Measurements from ENCODE around the gene PRDM1. TPM values are rescaled to one million over a fixed set of nuclear protein-coding genes. Genes with fewer than 3 reads are reported as not detected.

The PRDM1 gene
- total RNA-seq, 2 donors from 2014 or later = 25.2 to 107 TPM

DNA sequence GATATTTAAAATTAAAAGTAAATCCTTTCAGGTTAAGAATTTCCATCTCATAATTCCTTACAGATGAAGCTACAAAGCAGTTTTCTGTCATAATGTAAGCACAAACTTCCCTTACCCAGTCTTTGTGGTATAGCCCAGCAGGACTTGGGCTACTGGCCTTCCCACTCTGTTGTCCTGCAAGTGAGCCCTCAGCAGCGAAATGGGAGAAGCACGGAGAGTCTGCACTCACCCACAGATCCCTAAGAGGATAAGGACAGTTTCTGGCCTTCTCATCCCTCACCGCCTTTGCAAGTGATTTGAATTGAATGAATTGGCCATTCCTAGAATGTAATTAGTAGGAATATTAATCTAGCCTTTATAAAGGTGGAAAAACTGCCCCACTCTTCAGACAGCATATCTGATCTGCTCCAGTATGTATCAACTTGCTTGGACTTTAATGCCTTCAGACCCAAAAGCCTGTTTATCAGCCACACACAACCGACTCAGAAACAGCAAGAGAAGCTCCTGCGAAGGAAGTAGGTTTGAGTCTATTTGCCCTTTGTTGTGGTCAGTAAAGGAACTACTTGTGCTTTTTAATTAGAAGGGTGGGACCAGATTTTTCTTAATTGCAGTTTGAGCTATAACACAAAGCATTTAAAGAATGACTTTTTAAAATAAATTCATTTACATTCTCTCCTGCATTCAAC lies 29.9 kb upstream of the PRDM1 start:
- no peaks in the 10 kb centered on the region for H3K9me3 Mint-ChIP-seq

DNA sequence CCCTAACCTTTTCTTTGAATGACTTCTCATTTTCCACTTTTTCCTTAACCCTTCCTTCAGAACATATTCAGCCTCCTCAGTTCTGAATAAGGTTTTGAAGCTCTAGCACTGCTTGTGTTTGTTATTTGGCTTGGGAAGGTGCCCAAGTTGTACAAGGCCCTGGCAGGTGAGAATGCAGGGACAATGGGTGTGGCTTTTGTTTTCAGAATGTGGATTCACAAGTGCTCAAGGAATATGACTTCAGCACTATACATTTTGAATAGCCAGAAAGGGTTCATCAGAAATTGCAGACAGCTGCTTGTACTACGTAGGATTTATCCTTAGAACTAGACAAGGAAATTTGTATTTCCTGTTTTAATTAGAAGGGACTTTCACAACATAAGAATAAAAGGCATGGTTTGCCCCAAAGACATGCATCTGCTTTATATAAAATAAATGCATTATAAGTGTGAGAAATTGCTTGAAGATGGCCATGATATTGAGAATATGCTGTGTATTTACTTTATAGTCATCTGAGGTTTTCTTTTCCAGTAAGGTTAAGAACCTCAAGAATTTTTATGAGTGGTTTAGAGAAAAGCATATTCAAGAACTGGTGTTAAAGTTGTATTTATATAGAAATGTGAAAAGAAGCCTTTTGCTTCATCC lies 29.3 kb upstream of the PRDM1 start:
- ATAC-seq (replicated peaks in 1 of 2) (no peak), DNase-seq (no peak)
- no peaks in the 10 kb centered on the region for H3K36me3 Mint-ChIP-seq (ENCODE audit: insufficient read depth in 2 of 2)
- no peaks in the 10 kb centered on the region for H3K9me3 Mint-ChIP-seq
- peaks cover 8% of the 10 kb centered on the region for H3K4me1 Mint-ChIP-seq (ENCODE audit: low read depth)
- H3K27me3 Mint-ChIP-seq (ENCODE audit: low read depth) = peaks cover 14% of the 10 kb centered on the region
- peak overlapping the region in 1 of 2 donors; percentile 10 for H3K4me3 Mint-ChIP-seq
- H3K27ac Mint-ChIP-seq = no peak overlapping the region

More for the DNA sequence above, 29.9 kb upstream of the PRDM1 start:
- peaks cover 9% of the 10 kb centered on the region for H3K27me3 Mint-ChIP-seq (ENCODE audit: low read depth)
- H3K4me1 Mint-ChIP-seq (ENCODE audit: low read depth) = peaks cover 11% of the 10 kb centered on the region
- H3K36me3 Mint-ChIP-seq (ENCODE audit: insufficient read depth in 2 of 2) = no peaks in the 10 kb centered on the region
- DNase-seq = no peak
- H3K27ac Mint-ChIP-seq = no peak overlapping the region
- peak overlapping the region in 1 of 2 donors; percentile 33 for H3K4me3 Mint-ChIP-seq
- ATAC-seq (replicated peaks in 1 of 2) = no peak

DNA sequence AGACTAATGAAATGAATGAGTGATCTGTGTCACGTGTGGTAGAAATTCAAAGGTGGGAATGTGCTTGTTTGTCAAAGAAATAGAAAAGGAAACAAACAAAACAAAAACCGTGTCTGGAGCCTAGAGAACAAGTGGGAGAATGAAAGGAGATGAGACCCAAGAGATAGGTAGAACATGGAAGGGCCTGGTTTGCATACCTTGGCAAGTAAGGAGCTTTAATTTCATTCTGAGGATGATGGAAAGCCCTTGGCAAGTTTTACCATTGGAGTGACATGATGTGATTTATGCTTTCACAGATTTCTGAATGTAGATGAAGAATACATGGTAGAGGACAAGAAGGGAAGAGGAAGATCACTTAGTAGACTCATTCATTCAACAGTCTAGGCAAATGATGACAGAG lies 26.8 kb upstream of the PRDM1 start:
- Mint-ChIP-seq H3K4me3 (no peak overlapping the region), H3K9me3 (no peaks in the 10 kb centered on the region), H3K4me1 (ENCODE audit: low read depth) (peaks cover 8% of the 10 kb centered on the region), H3K36me3 (ENCODE audit: insufficient read depth in 2 of 2) (no peaks in the 10 kb centered on the region), H3K27me3 (ENCODE audit: low read depth) (peaks cover 7% of the 10 kb centered on the region), H3K27ac (no peak overlapping the region)
- ATAC-seq (replicated peaks in 1 of 2) = no peak
- DNase-seq = no peak

DNA sequence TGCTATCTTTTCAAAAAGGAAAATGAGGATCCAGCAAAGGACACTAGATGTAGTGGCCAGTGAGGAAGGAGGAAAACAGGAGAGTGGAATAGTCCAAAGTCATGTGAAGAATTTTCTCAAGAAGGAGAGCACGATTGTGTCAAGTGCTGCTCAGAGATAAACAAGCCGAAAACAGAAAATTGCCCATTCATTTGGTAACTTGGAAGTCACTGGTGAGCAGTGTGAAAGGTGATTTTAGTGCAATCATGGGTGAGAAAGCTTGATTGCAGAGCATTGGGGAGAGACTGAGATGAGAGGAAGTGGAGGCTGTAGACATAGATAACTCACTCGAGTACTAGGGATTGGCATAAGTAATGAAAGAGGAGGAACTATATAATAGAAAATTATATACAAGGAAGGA lies 26.0 kb upstream of the PRDM1 start:
- no peaks in the 10 kb centered on the region for H3K36me3 Mint-ChIP-seq (ENCODE audit: insufficient read depth in 2 of 2)
- H3K27me3 Mint-ChIP-seq (ENCODE audit: low read depth) = peaks cover 5% of the 10 kb centered on the region
- H3K27ac Mint-ChIP-seq = no peak overlapping the region
- no peak for ATAC-seq (replicated peaks in 1 of 2)
- H3K9me3 Mint-ChIP-seq = no peaks in the 10 kb centered on the region
- no peak for DNase-seq
- H3K4me3 Mint-ChIP-seq = no peak overlapping the region
- H3K4me1 Mint-ChIP-seq (ENCODE audit: low read depth) = peaks cover 8% of the 10 kb centered on the region

DNA sequence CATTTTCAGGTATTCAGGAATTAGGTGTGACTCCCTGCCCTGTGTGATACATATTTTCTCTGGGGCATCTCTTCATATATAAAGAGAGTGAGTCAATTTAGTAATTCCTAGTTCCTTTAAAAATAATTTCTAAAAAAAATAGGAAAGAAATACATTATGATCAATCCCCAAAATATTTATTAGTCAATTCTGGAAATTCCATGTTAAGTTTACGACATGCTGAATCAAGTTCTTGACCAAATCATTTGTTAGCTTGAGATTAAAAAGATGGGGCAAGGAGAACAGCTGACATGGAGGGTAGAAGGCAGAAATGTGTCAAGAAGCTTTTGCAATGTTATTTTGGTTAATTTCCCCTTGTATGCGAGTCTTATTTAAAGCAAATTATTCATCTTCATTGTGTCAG lies 22.7 kb upstream of the PRDM1 start:
- Mint-ChIP-seq H3K4me3 (no peak overlapping the region), H3K9me3 (no peaks in the 10 kb centered on the region), H3K4me1 (ENCODE audit: low read depth) (no peaks in the 10 kb centered on the region), H3K27me3 (ENCODE audit: low read depth) (peaks cover 5% of the 10 kb centered on the region), H3K36me3 (ENCODE audit: insufficient read depth in 2 of 2) (no peaks in the 10 kb centered on the region), H3K27ac (no peak overlapping the region)
- ATAC-seq (replicated peaks in 1 of 2) = no peak
- no peak for DNase-seq

DNA sequence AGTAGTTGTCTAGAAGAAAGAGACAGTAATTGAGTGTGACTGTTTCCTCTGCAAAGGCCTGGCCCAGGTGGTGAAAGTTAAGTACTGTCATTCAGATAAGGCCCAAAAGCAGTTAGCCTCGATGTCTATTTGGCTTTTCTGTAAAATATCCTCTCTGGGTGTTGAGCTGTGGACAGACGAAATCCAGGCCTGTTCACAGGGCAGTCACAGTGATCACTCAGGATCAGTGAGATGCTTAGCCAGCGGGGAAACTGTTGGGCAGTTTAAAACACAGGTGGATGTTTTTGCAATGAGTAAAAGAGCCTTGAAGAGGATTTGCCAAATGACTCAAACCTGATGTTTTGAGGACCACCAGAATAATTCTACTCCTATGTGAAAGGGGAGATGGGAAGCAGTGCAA lies 22.0 kb upstream of the PRDM1 start:
- peaks cover 5% of the 10 kb centered on the region for H3K27me3 Mint-ChIP-seq (ENCODE audit: low read depth)
- ATAC-seq (replicated peaks in 1 of 2) = no peak
- no peaks in the 10 kb centered on the region for H3K4me1 Mint-ChIP-seq (ENCODE audit: low read depth)
- no peak overlapping the region for H3K27ac Mint-ChIP-seq
- H3K36me3 Mint-ChIP-seq (ENCODE audit: insufficient read depth in 2 of 2) = no peaks in the 10 kb centered on the region
- DNase-seq = no peak
- H3K9me3 Mint-ChIP-seq = no peaks in the 10 kb centered on the region
- no peak overlapping the region for H3K4me3 Mint-ChIP-seq

DNA sequence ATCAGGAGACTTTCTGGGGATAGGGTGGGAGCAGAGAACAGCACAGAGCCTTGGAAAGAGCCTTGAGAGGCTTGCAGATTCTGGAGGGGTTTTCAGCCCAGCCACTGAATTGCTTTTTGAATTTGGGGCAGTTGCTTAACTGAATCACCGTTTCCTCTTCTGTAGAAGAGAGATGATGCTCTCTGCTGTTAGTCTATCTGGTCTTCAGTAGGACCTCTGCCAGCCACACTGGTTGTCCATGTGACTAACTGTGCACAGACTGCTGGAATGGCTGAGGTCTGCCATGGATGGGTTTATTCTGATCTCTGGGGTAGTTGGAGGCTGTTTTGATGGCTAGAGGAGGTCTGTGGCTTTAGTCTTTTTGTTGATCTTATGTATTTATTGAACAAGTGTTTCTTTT lies 21.4 kb upstream of the PRDM1 start:
- no peak overlapping the region for H3K4me3 Mint-ChIP-seq
- no peaks in the 10 kb centered on the region for H3K9me3 Mint-ChIP-seq
- ATAC-seq (replicated peaks in 1 of 2) = peak in 1 of 2 donors; percentile 41
- no peaks in the 10 kb centered on the region for H3K4me1 Mint-ChIP-seq (ENCODE audit: low read depth)
- no peak for DNase-seq
- no peaks in the 10 kb centered on the region for H3K36me3 Mint-ChIP-seq (ENCODE audit: insufficient read depth in 2 of 2)
- H3K27me3 Mint-ChIP-seq (ENCODE audit: low read depth) = peaks cover 5% of the 10 kb centered on the region
- no peak overlapping the region for H3K27ac Mint-ChIP-seq

DNA sequence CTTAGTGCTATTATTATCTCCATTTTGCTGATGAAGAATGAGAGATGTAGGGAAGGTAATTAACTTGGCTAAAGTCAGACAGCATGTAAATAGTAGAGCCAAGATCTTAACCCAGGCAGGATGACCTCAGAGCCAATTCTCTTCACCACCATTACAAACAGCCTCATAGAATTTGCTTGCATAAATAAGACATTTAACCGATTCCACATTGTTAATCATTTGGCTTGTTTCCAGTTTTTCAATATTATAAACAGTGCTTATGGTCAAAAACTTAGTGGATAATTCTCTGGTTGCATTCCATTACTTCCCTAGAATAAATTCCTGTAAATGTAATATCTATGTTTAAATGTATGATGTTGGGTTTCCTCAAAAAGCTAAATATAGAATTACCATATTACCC lies 19.1 kb upstream of the PRDM1 start:
- Mint-ChIP-seq H3K36me3 (ENCODE audit: insufficient read depth in 2 of 2) (no peaks in the 10 kb centered on the region), H3K4me1 (ENCODE audit: low read depth) (no peaks in the 10 kb centered on the region), H3K27me3 (ENCODE audit: low read depth) (no peaks in the 10 kb centered on the region), H3K9me3 (no peaks in the 10 kb centered on the region), H3K27ac (no peak overlapping the region), H3K4me3 (no peak overlapping the region)
- ATAC-seq (replicated peaks in 1 of 2) (no peak), DNase-seq (no peak)

DNA sequence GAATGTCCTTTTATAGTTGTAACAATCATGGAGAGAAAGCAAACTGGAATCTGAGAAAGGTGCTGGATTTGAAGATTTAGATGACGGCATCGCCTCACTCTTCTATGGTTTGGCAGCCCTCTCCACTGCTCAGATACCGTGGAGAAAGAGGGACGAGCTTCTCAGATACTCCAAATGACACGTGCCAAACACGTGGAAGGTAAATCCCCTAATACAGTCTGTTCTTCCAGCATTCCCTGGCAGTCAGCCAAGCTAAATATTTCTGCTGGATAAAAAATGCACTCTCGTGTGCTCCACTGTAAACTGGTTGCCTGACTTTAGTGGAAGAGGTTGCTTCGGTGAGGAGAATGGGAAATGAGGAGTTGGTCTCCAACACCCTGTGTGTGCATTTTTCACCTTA lies 16.7 kb upstream of the PRDM1 start:
- ATAC-seq (replicated peaks in 1 of 2) = no peak
- Mint-ChIP-seq H3K9me3 (no peaks in the 10 kb centered on the region), H3K4me3 (no peak overlapping the region), H3K4me1 (ENCODE audit: low read depth) (no peaks in the 10 kb centered on the region), H3K36me3 (ENCODE audit: insufficient read depth in 2 of 2) (no peaks in the 10 kb centered on the region), H3K27ac (no peak overlapping the region), H3K27me3 (ENCODE audit: low read depth) (no peaks in the 10 kb centered on the region)
- no peak for DNase-seq

DNA sequence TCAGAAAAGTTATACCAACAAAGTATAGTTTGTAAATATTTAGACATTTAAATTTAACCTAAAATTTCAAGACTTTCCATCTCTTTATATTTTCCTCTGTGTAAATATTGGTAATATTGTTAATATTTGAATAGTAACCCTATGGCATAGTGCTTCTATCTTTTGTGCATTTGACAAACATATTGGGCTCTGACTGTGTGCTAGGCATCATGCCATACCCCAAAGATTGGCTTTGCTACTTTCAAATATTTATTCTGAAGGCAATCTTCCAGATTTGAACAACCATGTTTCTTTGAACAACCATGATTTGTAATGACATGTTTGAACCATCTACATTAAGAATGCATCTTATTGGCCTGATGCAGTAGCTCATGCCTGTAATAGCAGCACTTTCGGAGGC lies 15.5 kb upstream of the PRDM1 start:
- no peaks in the 10 kb centered on the region for H3K4me1 Mint-ChIP-seq (ENCODE audit: low read depth)

DNA sequence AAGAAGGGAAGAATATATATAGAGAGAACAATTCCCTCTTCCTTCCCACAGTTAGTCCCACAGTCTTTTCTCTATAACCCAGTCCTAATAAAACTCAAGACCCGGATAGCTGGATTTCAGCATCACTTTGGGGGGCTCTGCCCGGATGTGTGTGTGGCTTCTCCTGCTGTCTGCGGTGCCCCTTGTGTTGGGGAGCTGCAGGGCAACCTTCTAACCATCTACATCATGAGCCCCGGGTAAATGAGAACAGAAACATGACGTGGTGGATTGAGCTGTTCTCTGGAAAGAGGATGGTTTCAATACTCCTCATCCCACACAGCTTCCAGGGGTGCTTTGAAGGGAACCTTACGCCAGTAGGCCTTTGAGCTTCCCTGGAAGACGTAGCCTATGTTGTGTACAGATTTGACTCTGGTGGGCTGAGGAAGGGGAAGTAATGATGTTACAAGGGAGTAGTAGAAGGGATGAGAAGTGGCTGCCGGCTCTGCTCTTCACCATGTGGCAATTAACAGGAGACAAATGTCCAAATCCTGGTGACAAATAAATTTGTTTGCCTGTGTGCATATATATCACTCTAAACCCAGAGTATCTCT lies 13.5 kb upstream of the PRDM1 start:
- Mint-ChIP-seq H3K4me1 (ENCODE audit: low read depth) (no peaks in the 10 kb centered on the region), H3K9me3 (no peaks in the 10 kb centered on the region), H3K27ac (no peak overlapping the region), H3K36me3 (ENCODE audit: insufficient read depth in 2 of 2) (no peaks in the 10 kb centered on the region), H3K27me3 (ENCODE audit: low read depth) (no peaks in the 10 kb centered on the region), H3K4me3 (no peak overlapping the region)
- no peak for DNase-seq
- no peak for ATAC-seq (replicated peaks in 1 of 2)

More for the DNA sequence above, 15.5 kb upstream of the PRDM1 start:
- H3K27ac Mint-ChIP-seq = peak overlapping the region; percentile 20
- no peak for ATAC-seq (replicated peaks in 1 of 2)
- no peaks in the 10 kb centered on the region for H3K27me3 Mint-ChIP-seq (ENCODE audit: low read depth)
- H3K36me3 Mint-ChIP-seq (ENCODE audit: insufficient read depth in 2 of 2) = no peaks in the 10 kb centered on the region
- H3K9me3 Mint-ChIP-seq = no peaks in the 10 kb centered on the region
- DNase-seq = no peak
- no peak overlapping the region for H3K4me3 Mint-ChIP-seq

DNA sequence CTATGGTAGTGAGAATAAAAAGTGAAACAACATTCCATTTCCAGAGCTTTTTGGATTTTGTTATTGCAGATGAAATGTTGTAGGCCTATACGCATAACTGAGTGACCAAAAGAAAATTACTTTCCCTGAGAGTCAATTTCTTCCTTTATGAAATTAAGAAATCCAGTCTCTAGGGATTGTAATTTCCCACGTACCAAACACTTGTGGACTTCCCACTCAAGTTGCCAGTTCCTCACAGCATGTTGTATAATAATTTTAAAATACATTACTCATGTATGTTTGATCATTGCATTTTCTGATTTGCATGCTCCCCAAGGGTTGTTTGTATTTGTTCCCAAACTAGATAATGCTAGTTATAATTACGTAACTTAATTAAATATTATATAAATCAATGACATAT lies 12.0 kb upstream of the PRDM1 start:
- no peak overlapping the region for H3K27ac Mint-ChIP-seq
- H3K4me1 Mint-ChIP-seq (ENCODE audit: low read depth) = no peaks in the 10 kb centered on the region
- DNase-seq = no peak
- no peak for ATAC-seq (replicated peaks in 1 of 2)
- no peaks in the 10 kb centered on the region for H3K27me3 Mint-ChIP-seq (ENCODE audit: low read depth)
- no peaks in the 10 kb centered on the region for H3K9me3 Mint-ChIP-seq
- H3K36me3 Mint-ChIP-seq (ENCODE audit: insufficient read depth in 2 of 2) = no peaks in the 10 kb centered on the region
- H3K4me3 Mint-ChIP-seq = no peak overlapping the region

DNA sequence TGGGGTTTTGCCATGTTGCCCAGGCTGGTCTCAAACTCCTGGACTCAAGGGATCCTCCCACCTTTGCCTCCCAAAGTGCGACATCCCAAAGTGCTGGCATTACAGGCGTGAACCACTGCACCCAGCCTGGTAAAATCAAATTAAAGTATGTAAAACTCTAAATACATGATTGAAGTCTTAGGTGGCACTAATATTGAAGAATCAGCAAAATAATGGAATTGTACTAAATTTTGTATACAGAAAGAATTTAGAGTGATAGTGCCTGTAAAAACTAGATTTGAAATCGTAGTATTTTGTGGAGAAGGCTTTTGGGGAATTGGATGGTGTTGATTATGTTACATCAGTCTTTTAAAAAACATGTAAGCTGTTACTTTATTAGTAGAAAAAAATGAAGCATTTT lies 10.0 kb upstream of the PRDM1 start:
- DNase-seq = no peak
- H3K4me1 Mint-ChIP-seq (ENCODE audit: low read depth) = no peaks in the 10 kb centered on the region
- H3K36me3 Mint-ChIP-seq (ENCODE audit: insufficient read depth in 2 of 2) = no peaks in the 10 kb centered on the region
- H3K4me3 Mint-ChIP-seq = no peak overlapping the region
- no peaks in the 10 kb centered on the region for H3K27me3 Mint-ChIP-seq (ENCODE audit: low read depth)
- H3K9me3 Mint-ChIP-seq = no peaks in the 10 kb centered on the region
- no peak overlapping the region for H3K27ac Mint-ChIP-seq
- ATAC-seq (replicated peaks in 1 of 2) = no peak

DNA sequence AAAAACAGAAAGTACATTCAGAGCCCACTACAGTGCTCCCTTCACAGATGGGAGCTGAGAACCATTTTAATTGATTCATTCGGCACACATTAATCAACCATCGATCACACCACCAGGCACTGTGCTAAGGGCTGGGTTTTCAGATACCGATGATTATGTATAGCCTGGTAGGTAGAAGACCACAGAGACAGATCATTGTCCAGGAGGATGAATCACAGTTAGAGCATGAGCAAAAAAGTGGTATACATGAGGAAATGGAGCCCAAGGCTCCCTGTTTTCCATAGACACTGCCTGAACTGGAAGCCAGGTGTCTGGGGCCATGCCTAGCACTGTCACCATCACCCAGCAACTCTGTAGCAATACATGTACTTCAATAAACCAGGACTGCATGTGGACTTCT lies 9.0 kb upstream of the PRDM1 start:
- ATAC-seq (replicated peaks in 1 of 2) = no peak

More for the DNA sequence above, 9.0 kb upstream of the PRDM1 start:
- H3K9me3 Mint-ChIP-seq = no peaks in the 10 kb centered on the region
- H3K27me3 Mint-ChIP-seq (ENCODE audit: low read depth) = no peaks in the 10 kb centered on the region
- H3K27ac Mint-ChIP-seq = no peak overlapping the region
- no peak for DNase-seq
- no peak overlapping the region for H3K4me3 Mint-ChIP-seq
- H3K36me3 Mint-ChIP-seq (ENCODE audit: insufficient read depth in 2 of 2) = no peaks in the 10 kb centered on the region
- no peaks in the 10 kb centered on the region for H3K4me1 Mint-ChIP-seq (ENCODE audit: low read depth)

All from activated T-cell treated with anti-CD3 and anti-CD28 coated beads, Interleukin-2, amount 50 U/mL, for 72 hours (primary cell).